A673 (cell line): ENCODE measurements around the gene HRH3.

ENCODE experiments used
- EZH2 ChIP-seq: fragments of 200-600 bp; sonication (generic); IDR thresholded peaks from 2 replicates; pipeline ENCODE4 v1.6.1; 2017; ENCODE audit warnings: borderline replicate concordance, low read depth, mild to moderate bottlenecking, mixed read lengths, antibody characterized with exemption, low read length; ENCODE audit not compliant: poor library complexity, severe bottlenecking
- TF ChIP-seq, protein P1 (sequence below): fragments of 300-800, 200-600 bp; sonication (generic); conservative IDR thresholded peaks from 2 replicates; pipeline ENCODE4 v1.5.1; 2017; ENCODE audit warnings: low read depth, mild to moderate bottlenecking, antibody characterized with exemption, low read length, moderate library complexity, mixed read lengths

DNA sequence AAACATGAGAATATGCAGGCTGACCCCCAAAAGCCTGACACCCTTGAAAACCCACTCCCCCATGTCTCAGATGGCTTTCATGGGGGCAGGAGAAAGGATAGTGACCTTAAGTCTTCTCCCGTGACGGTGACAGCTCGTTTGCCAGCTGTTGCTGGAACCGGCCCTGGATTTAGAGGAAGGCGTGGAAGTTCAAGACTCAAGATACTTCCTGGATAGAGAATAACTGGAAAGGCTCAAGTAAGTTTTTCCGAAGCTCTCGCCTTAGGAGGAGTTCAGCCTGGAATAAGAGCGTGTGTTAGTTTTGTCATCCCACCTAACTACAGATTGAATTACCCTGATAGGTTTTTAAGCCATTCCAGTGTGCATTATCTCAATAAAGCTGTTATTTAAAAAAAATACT, 48.8 kb downstream of the HRH3 start:
- TF ChIP-seq, protein P1, sequence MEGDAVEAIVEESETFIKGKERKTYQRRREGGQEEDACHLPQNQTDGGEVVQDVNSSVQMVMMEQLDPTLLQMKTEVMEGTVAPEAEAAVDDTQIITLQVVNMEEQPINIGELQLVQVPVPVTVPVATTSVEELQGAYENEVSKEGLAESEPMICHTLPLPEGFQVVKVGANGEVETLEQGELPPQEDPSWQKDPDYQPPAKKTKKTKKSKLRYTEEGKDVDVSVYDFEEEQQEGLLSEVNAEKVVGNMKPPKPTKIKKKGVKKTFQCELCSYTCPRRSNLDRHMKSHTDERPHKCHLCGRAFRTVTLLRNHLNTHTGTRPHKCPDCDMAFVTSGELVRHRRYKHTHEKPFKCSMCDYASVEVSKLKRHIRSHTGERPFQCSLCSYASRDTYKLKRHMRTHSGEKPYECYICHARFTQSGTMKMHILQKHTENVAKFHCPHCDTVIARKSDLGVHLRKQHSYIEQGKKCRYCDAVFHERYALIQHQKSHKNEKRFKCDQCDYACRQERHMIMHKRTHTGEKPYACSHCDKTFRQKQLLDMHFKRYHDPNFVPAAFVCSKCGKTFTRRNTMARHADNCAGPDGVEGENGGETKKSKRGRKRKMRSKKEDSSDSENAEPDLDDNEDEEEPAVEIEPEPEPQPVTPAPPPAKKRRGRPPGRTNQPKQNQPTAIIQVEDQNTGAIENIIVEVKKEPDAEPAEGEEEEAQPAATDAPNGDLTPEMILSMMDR = no peak
- TF ChIP-seq EZH2 = no peak
